Activated naive CD4-positive, alpha-beta T cell treated with anti-CD3 and anti-CD28 coated beads, Interleukin-2, amount 50 U/mL, for 16 hours (primary cell): ENCODE results near the gene CNTN6.
"Not testable (repeated sequence)": the region's sequence is repeated elsewhere in the genome, so short reads cannot be mapped to it uniquely, and the experiment has no call there.

Source experiments
- DNase-seq: peaks from one replicate; pipeline ENCODE4 v3.0.0-alpha.2; 2020

CNTN6 gene

GRCh38 chr3:1288805-1289494, 196.1 kb downstream of the CNTN6 start:
- DNase-seq: no peak

GRCh38 chr3:1292571-1293071, 199.8 kb downstream of the CNTN6 start:
- DNase-seq: no peak

- DNase-seq: no peak
Measured at GRCh38 chr3:1294586-1294985, 201.8 kb downstream of the CNTN6 start.

GRCh38 chr3:1318296-1319005, 225.6 kb downstream of the CNTN6 start:
- no peak for DNase-seq

- no peak for DNase-seq
Measured at GRCh38 chr3:1326546-1326945, 233.7 kb downstream of the CNTN6 start.

GRCh38 chr3:1330107-1330506, 237.3 kb downstream of the CNTN6 start:
- no peak for DNase-seq

- no peak for DNase-seq
Measured at GRCh38 chr3:1346386-1346785, 253.6 kb downstream of the CNTN6 start.

- DNase-seq: no peak
Measured at GRCh38 chr3:1348547-1348946, 255.7 kb downstream of the CNTN6 start.

- DNase-seq: no peak
Measured at GRCh38 chr3:1350885-1351284, 258.1 kb downstream of the CNTN6 start.

GRCh38 chr3:1355691-1356090, 262.9 kb downstream of the CNTN6 start:
- no peak for DNase-seq

- DNase-seq: no peak
Measured at GRCh38 chr3:1356101-1356500, 263.3 kb downstream of the CNTN6 start.

GRCh38 chr3:1365528-1365927, 272.7 kb downstream of the CNTN6 start:
- no peak for DNase-seq

- DNase-seq: no peak
Measured at GRCh38 chr3:1374471-1374870, 281.6 kb downstream of the CNTN6 start.

- DNase-seq: no peak
Measured at GRCh38 chr3:1375145-1375544, 282.3 kb downstream of the CNTN6 start.

GRCh38 chr3:1380926-1381646, 288.3 kb downstream of the CNTN6 start:
- DNase-seq: no peak

GRCh38 chr3:1381647-1382036, 288.8 kb downstream of the CNTN6 start:
- DNase-seq: no peak

- DNase-seq: not testable (repeated sequence)
Measured at GRCh38 chr3:1387396-1387905, 294.6 kb downstream of the CNTN6 start.

- no peak for DNase-seq
Measured at GRCh38 chr3:1394188-1394587, 301.4 kb downstream of the CNTN6 start.

GRCh38 chr3:1400571-1400970, 307.7 kb downstream of the CNTN6 start:
- DNase-seq: no peak

- no peak for DNase-seq
Measured at GRCh38 chr3:1404270-1404962, 311.6 kb downstream of the CNTN6 start.

GRCh38 chr3:1406250-1406649, 313.4 kb downstream of the CNTN6 start:
- DNase-seq: no peak

GRCh38 chr3:1421577-1421976, 328.8 kb downstream of the CNTN6 start:
- no peak for DNase-seq

- no peak for DNase-seq
Measured at GRCh38 chr3:1423566-1424089, 330.8 kb downstream of the CNTN6 start.
